GM12891 (cell line): Measurements from ENCODE around the gene JPH3.

ENCODE experiments used
- DNase-seq: peaks from one replicate; pipeline ENCODE4 v3.0.0; 2011; ENCODE audit warnings: low spot score; ENCODE audit not compliant: insufficient read length
- FAIRE-seq: peaks from 2 replicates; lab custom pipeline; 2011; peaks lifted over from hg19 to GRCh38; lab: Jason Lieb, UNC
- PAX5 ChIP-seq: IDR thresholded peaks from 2 replicates; pipeline ENCODE4 v1.6.1; 2011; ENCODE audit warnings: low read length, moderate library complexity, mild to moderate bottlenecking; ENCODE audit not compliant: insufficient read depth, severe bottlenecking
- POLR2A ChIP-seq: IDR thresholded peaks from 2 replicates; pipeline ENCODE4 v1.6.1; 2011; ENCODE audit warnings: low read depth, low read length, control low read depth
- POLR2AphosphoS5 ChIP-seq: IDR thresholded peaks from 2 replicates; pipeline ENCODE4 v1.6.1; 2011; ENCODE audit warnings: low read depth, low read length, control low read depth
- POU2F2 ChIP-seq: IDR thresholded peaks from 2 replicates; pipeline ENCODE4 v1.6.1; 2011; ENCODE audit warnings: low read depth, mild to moderate bottlenecking, control low read depth, low read length, moderate library complexity
- SPI1 ChIP-seq: IDR thresholded peaks from 2 replicates; pipeline ENCODE4 v1.6.1; 2011; ENCODE audit warnings: low read depth, low read length, control low read depth
- TAF1 ChIP-seq: IDR thresholded peaks from 2 replicates; pipeline ENCODE4 v1.6.1; 2011; ENCODE audit warnings: low read depth, low read length, control low read depth

JPH3 gene

DNA sequence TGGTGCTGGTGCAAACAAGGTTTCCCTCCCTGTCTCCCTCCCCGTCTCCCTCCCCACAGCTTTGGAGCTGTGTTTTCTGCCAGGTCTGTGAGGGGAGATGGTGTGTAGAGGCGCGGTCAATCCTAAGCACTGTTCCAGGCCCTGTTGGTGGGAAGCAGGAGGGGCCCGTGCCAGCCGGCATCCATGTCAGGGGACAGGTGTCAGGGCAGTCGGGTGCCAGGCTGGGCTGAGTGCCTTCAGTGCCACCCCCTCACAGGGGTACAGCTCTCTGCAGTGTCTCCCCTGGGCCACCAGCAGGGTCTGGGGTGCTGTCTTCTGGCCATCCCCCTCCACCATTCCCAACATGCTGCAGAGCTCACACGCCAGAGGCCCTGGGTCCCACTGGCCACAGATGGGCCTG lies 89.9 kb downstream of the JPH3 start:
- TF ChIP-seq POU2F2, result no peak
- no peak for TF ChIP-seq TAF1
- TF ChIP-seq POLR2AphosphoS5, result no peak
- no peak for TF ChIP-seq PAX5
- no peak for TF ChIP-seq POLR2A
- TF ChIP-seq SPI1, result no peak
- DNase-seq, result no peak
- FAIRE-seq, result no peak

DNA sequence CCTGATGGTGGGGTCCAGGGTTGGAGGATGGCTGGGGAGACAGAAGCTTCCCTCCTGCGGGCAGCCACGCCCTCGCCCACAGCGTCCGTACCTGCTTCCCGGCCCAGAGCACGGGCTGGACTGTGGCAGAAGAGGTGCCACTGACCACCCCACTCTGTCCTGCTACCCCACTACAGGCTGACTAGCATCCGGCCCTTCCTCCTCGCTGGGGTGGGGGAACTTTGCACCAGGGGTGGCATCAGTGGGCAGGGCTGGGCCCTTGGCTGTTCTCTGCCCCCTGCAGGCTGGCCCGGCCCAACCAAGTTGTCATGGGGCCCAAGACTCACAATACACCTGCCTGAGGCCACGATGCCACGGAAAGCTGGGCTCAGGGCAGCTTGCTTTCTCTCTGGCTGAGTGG lies 90.4 kb downstream of the JPH3 start:
- TF ChIP-seq POU2F2 (no peak), PAX5 (no peak), SPI1 (no peak), POLR2A (no peak)
- DNase-seq (no peak), FAIRE-seq (no peak)

- DNase-seq (no peak), FAIRE-seq (no peak)
- TF ChIP-seq POLR2AphosphoS5 (no peak), POU2F2 (no peak), SPI1 (no peak), PAX5 (no peak), POLR2A (no peak), TAF1 (no peak)
These were observed 91.5 kb downstream of the JPH3 start for GRCh38 chr16:87693827-87694226.

- DNase-seq (no peak), FAIRE-seq (no peak)
- TF ChIP-seq SPI1, result no peak
- no peak for TF ChIP-seq POLR2AphosphoS5
- TF ChIP-seq POU2F2, result no peak
These were observed 92.3 kb downstream of the JPH3 start for GRCh38 chr16:87694441-87695125.

DNA sequence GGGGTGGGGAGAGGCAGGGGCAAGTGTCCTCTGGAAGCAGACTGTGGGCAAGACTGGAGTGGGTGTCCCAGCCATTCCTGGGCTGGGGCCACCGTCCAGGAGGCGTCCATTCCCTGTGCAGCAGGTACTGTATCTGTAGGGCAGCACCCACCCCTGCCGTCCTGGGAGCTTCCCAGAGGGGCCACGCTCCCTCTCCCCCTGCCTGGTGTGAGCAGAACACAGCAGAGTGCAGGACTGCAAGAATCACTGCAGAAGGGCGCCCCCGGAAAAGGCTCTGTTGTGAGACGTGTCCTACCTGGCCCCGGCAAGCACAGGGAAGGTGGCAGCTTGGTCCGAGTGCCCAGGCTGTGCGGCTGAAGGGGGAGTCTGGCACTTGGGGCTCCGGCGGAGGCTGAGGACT lies 93.2 kb downstream of the JPH3 start:
- no peak for DNase-seq
- FAIRE-seq, result no peak
- TF ChIP-seq PAX5, result no peak
- TF ChIP-seq POU2F2, result no peak
- no peak for TF ChIP-seq POLR2A
- TF ChIP-seq TAF1, result no peak
- TF ChIP-seq POLR2AphosphoS5, result no peak
- no peak for TF ChIP-seq SPI1

DNA sequence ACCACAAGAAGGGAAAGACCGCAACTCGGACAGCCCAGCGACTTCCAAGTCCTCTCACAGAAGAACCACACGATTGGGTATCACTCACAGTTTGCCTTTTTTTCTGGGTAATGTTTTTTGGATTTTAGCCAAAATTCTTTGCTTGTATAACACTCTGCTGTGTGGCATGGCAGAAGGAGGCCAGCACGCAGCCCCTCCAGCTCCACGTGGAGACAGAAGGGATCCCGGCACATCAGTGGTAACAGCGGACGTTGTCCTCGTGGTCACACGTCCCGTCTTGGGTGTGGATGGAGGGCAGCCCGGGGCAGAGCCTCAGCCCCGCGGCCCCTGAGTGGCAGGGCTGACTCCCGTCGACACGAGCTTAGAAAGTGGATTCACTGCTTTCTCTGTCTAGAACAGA lies 94.4 kb downstream of the JPH3 start:
- DNase-seq (no peak), FAIRE-seq (no peak)
- TF ChIP-seq TAF1 (no peak), POU2F2 (no peak), POLR2AphosphoS5 (no peak), SPI1 (no peak), PAX5 (no peak), POLR2A (no peak)

DNA sequence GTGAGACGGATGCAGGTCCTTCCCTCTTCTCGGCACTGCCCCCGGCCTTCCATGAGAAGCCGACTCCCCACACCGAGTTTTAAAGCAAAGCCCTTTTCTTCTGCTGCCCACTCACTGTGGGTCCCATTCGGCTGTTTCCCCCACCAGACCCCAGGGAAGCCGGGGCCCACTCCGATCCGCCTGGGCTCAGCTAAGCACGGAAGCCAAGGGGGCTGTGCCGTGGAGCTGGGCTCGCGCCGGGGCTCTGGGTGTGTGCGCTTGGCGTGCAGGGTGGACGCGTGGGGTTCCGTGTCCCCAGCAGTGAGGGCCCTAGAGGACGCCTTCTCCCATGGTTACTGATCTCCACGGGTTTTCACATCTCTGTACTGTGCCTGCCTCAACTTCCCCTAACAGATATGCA lies 94.9 kb downstream of the JPH3 start:
- no peak for DNase-seq
- TF ChIP-seq POLR2AphosphoS5 (no peak), PAX5 (no peak), POLR2A (no peak)
- FAIRE-seq, result no peak

GRCh38 chr16:87697792-87698191 lies 95.5 kb downstream of the JPH3 start:
- TF ChIP-seq POLR2A, result no peak
- no peak for TF ChIP-seq POU2F2
- TF ChIP-seq SPI1, result no peak
- no peak for TF ChIP-seq PAX5
- TF ChIP-seq TAF1, result no peak
- no peak for TF ChIP-seq POLR2AphosphoS5
- no peak for FAIRE-seq
- DNase-seq, result no peak

GRCh38 chr16:87698241-87698640 lies 95.9 kb downstream of the JPH3 start:
- peak; percentile 83 for DNase-seq
- TF ChIP-seq POLR2A (no peak), TAF1 (no peak), PAX5 (no peak), POU2F2 (no peak), POLR2AphosphoS5 (no peak), SPI1 (no peak)
- FAIRE-seq, result peak; percentile 99

- FAIRE-seq, result no peak
- TF ChIP-seq POLR2AphosphoS5 (no peak), SPI1 (peak; percentile 59), TAF1 (no peak), PAX5 (no peak), POLR2A (no peak), POU2F2 (no peak)
- no peak for DNase-seq
These were observed 96.4 kb downstream of the JPH3 start for GRCh38 chr16:87698676-87699199.
